Spleen (tissue), 7 donors: ENCODE results near the gene CYP4F12.

Source experiments
- CTCF ChIP-seq, 11 experiments: fragments of 200-600 bp in 7 of 11; fragments of 450-650 bp in 4 of 11; sonication (generic) in 4 of 11; IDR thresholded peaks in 8 of 11; conservative IDR thresholded peaks in 3 of 11; 1 replicate in 7 of 11; 2 replicates in 4 of 11; pipeline versions ENCODE4 v1.4.0 to v1.8.0; 2016 to 2021; ENCODE audit warnings: antibody characterized with exemption in 11 of 11, inconsistent platforms in 4 of 11, mild to moderate bottlenecking in 1 of 11
- POLR2A ChIP-seq, 3 donors: fragments of 450-650 bp; IDR thresholded peaks; one replicate each; pipeline ENCODE4 v1.5.1; 2017; ENCODE audit warnings: antibody characterized with exemption in 3 of 3, mild to moderate bottlenecking in 1 of 3
- POLR2AphosphoS5 ChIP-seq, 3 donors: sonication (generic); formaldehyde crosslinking; IDR thresholded peaks; one replicate each; pipeline ENCODE4 v1.5.1; 2017; ENCODE audit warnings: antibody characterized with exemption in 3 of 3
- donor health status: DM: no; HTN: no; CAD: no; lungs with moderate emphysema.
- donor health status: DM: no; HTN: no; CAD: no.
- donor health status: DM: no; HTN: no; CAD: no.

- TF ChIP-seq CTCF (IDR thresholded peaks at IDR 0.05 in 8 of 11, conservative IDR thresholded peaks at IDR 0.05 in 3 of 11) (no peak), POLR2AphosphoS5 (IDR thresholded peaks at IDR 0.05) (no peak), POLR2A (IDR thresholded peaks at IDR 0.05) (no peak)
Observed at GRCh38 chr19:15633082-15633835, 39.6 kb upstream of the CYP4F12 start.
